RWPE2 (cell line): ENCODE data around the gene ART5.

Source experiments
- ATAC-seq: fragments of 200-7000 bp; cut with Tn5 transposase; 3 replicates; pipeline ENCODE4 v1.9.1; 2021; ENCODE audit warnings: low read depth
- DNase-seq: peaks from one replicate; pipeline ENCODE4 v3.0.0-alpha.2; 2020; ENCODE audit warnings: low spot score
- H3K27ac ChIP-seq: fragments of 450-650 bp; 2 replicates; pipeline ENCODE4 v1.5.1; 2017; ENCODE audit warnings: mild to moderate bottlenecking; ENCODE audit not compliant: poor library complexity, severe bottlenecking
- H3K27me3 ChIP-seq: fragments of 250-450 bp; sonication (Bioruptor Pico); 2 replicates; pipeline ENCODE4 v1.5.1; 2021; ENCODE audit warnings: mild to moderate bottlenecking, moderate library complexity; ENCODE audit not compliant: insufficient read depth, poor library complexity, severe bottlenecking
- H3K36me3 ChIP-seq: fragments of 250-450 bp; sonication (Bioruptor Pico); 2 replicates; pipeline ENCODE4 v1.5.1; 2020; ENCODE audit warnings: low read depth, mild to moderate bottlenecking, moderate library complexity
- H3K4me1 ChIP-seq: fragments of 250-450 bp; sonication (Bioruptor Pico); 2 replicates; pipeline ENCODE4 v1.5.1; 2021; ENCODE audit warnings: mild to moderate bottlenecking, moderate library complexity; ENCODE audit not compliant: insufficient read depth, poor library complexity, severe bottlenecking
- H3K4me3 ChIP-seq: fragments of 250-450 bp; sonication (Bioruptor Pico); 2 replicates; pipeline ENCODE4 v1.5.1; 2021; ENCODE audit warnings: mild to moderate bottlenecking, moderate library complexity; ENCODE audit not compliant: severe bottlenecking
- H3K9me3 ChIP-seq: fragments of 250-450 bp; sonication (Bioruptor Pico); 2 replicates; pipeline ENCODE4 v1.5.1; 2021; ENCODE audit warnings: mild to moderate bottlenecking, moderate library complexity; ENCODE audit not compliant: severe bottlenecking
- TF ChIP-seq, protein P1 (sequence below): fragments of 450-650 bp; IDR thresholded peaks from one replicate; pipeline ENCODE4 v1.5.1; 2017; ENCODE audit warnings: mild to moderate bottlenecking, moderate library complexity; ENCODE audit not compliant: poor library complexity, severe bottlenecking

ART5 gene

DNA sequence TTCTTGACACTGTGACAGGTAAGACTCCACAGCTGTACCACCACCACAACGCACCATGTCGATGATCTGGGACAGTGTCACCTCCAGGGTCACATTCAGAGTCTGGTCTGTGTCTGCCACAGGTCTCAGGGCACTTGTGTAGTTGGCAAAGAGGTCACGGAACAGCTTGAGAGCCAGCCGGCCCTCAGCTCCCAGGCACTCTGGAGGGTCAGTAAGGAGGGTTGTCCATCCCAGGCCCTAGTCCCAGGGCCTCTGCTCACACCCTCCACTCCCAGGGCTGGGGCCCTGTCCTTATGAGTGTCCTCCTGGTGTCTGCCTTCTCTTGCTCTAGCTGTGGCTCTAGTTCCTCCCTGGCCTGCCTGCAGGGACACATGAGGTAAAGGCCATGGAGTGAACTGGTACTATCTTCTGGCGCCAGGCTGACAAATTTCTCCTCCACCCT is 28.0 kb upstream of the ART5 start:
- ATAC-seq = no peak
- Histone ChIP-seq H3K27me3 (no peaks in the 10 kb centered on the region), H3K27ac (no peak overlapping the region), H3K4me3 (no peak overlapping the region), H3K36me3 (peaks cover 20% of the 10 kb centered on the region), H3K9me3 (no peaks in the 10 kb centered on the region), H3K4me1 (peaks cover 10% of the 10 kb centered on the region)
- TF ChIP-seq, protein P1, sequence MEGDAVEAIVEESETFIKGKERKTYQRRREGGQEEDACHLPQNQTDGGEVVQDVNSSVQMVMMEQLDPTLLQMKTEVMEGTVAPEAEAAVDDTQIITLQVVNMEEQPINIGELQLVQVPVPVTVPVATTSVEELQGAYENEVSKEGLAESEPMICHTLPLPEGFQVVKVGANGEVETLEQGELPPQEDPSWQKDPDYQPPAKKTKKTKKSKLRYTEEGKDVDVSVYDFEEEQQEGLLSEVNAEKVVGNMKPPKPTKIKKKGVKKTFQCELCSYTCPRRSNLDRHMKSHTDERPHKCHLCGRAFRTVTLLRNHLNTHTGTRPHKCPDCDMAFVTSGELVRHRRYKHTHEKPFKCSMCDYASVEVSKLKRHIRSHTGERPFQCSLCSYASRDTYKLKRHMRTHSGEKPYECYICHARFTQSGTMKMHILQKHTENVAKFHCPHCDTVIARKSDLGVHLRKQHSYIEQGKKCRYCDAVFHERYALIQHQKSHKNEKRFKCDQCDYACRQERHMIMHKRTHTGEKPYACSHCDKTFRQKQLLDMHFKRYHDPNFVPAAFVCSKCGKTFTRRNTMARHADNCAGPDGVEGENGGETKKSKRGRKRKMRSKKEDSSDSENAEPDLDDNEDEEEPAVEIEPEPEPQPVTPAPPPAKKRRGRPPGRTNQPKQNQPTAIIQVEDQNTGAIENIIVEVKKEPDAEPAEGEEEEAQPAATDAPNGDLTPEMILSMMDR = no peak
- DNase-seq = no peak

DNA sequence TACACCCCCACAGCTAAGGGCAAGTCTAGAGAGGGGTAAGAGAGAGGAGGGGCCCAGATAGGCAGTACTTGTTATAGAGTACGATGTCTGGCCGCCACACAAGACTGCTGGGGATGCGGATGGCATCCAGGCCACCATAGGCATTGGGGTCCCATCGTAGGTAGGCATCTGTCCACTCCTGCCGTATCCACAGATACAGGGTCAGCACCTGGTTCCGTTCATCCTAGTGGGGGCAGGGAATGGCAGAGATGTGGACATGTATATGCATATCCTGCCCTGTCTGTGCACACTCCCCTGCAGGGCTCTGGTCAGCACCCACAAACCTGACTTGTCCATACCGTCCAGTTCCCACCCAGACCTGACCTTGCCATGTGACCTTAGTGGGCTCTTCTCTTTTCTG is 27.3 kb upstream of the ART5 start:
- ATAC-seq (no peak), DNase-seq (no peak)
- no peak overlapping the region for H3K4me3 ChIP-seq
- H3K4me1 ChIP-seq = peaks cover 4% of the 10 kb centered on the region
- TF ChIP-seq, protein P1 = no peak
- H3K27me3 ChIP-seq = no peaks in the 10 kb centered on the region
- no peaks in the 10 kb centered on the region for H3K9me3 ChIP-seq
- H3K27ac ChIP-seq = no peak overlapping the region
- peaks cover 15% of the 10 kb centered on the region for H3K36me3 ChIP-seq

DNA sequence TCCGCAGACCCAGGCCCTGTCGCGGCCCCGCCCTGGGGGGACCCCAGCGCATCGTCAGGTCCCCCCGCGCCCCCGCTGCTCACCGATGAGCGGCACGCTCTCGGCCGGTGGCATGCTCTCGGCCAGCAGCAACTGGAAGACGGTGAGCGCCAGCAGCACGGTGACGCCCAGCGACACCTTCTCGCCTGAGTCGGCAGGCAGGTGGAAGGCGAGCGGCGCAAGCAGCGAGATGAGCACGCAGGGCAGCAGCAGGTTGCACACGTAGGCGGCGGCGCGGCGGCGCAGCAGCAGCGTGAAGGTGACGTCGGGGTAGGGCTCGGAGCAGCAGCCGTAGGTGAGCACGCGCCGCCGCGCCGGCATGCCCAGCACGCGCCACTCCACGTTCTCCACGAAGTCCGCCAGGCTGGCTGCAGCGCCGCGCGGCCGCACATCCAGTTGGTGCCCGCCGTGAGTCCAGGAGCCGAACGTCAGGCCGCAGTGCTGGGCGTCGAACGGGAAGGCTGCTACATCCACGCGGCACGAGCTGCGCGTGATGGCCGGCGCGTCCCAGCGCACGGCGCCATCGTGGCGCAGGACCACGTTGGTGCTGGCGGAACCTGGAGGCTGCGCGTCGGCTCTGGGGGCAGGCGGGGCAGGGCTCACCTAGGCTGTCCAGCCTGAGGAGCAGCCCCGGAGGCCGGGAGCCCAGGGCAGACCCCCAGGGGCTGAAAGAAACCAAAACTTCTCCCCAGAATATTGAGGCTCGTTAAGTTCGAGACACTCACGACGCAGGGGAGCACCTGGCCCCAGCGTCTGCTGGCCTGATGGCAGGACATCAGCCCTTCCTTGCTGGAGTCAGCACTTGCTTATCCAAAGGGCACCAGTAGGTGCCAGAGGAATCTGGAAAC is 25.6 kb upstream of the ART5 start:
- Histone ChIP-seq H3K27ac (no peak overlapping the region), H3K36me3 (no peaks in the 10 kb centered on the region), H3K27me3 (no peaks in the 10 kb centered on the region), H3K9me3 (no peaks in the 10 kb centered on the region), H3K4me1 (no peaks in the 10 kb centered on the region), H3K4me3 (no peak overlapping the region)
- TF ChIP-seq, protein P1 = no peak
- ATAC-seq (no peak), DNase-seq (no peak)

DNA sequence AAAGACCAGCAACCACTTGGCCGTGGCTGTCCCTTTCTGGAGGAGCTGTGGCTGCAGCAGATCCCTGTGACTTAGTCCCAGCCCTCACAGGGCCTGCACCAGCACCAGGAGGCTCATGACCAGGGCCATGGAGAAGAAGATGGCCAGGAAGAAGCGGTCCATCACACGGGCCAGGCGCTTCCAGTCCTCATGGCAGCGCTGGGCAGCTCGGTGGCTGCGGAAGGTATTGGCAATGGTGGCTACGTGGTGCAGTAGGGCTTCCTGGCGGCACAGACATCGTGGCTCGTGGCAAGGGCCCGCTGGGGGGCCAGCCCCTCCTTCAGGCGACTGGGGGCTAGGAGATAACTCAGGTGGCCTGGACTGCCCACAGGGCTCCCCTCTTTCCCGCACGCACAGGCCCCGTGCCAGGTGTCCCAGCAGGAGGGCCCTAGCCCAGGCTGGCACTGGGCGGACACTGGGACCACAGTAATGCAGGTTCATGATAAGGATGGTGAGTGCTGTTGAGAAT is 24.3 kb upstream of the ART5 start:
- Histone ChIP-seq H3K9me3 (no peaks in the 10 kb centered on the region), H3K36me3 (no peaks in the 10 kb centered on the region), H3K4me3 (no peak overlapping the region), H3K27ac (no peak overlapping the region), H3K4me1 (no peaks in the 10 kb centered on the region), H3K27me3 (no peaks in the 10 kb centered on the region)
- ATAC-seq (no peak), DNase-seq (no peak)
- TF ChIP-seq, protein P1 = no peak
